Activated T-cell treated with anti-CD3 and anti-CD28 coated beads, Interleukin-2, amount 50 U/mL, for 24 hours (primary cell): ENCODE results near the gene RYR3.

Source experiments
- DNase-seq: peaks from one replicate; pipeline ENCODE4 v3.0.0-alpha.2; 2020
- H3K27ac Mint-ChIP-seq: 2 replicates; pipeline ENCODE4 v1.8.0; 2020; ENCODE audit warnings: mild to moderate bottlenecking, mixed read lengths
- H3K27me3 Mint-ChIP-seq: 2 replicates; pipeline ENCODE4 v1.8.0; 2020; ENCODE audit warnings: mixed read lengths
- H3K36me3 Mint-ChIP-seq: 2 replicates; pipeline ENCODE4 v1.8.0; 2020; ENCODE audit warnings: low read depth, mixed read lengths
- H3K4me1 Mint-ChIP-seq: 2 replicates; pipeline ENCODE4 v1.8.0; 2020; ENCODE audit warnings: low read depth, mixed read lengths
- H3K4me3 Mint-ChIP-seq: 2 replicates; pipeline ENCODE4 v1.8.0; 2020; ENCODE audit warnings: mild to moderate bottlenecking, moderate library complexity, mixed read lengths
- H3K9me3 Mint-ChIP-seq: 2 replicates; pipeline ENCODE4 v1.8.0; 2020; ENCODE audit warnings: mixed read lengths

The RYR3 gene

GRCh38 chr15:33679061-33679460 is 368.3 kb downstream of the RYR3 start:
- no peak overlapping the region for H3K4me3 Mint-ChIP-seq
- DNase-seq: no peak
- H3K4me1 Mint-ChIP-seq: no peaks in the 10 kb centered on the region
- H3K36me3 Mint-ChIP-seq: no peaks in the 10 kb centered on the region
- H3K27ac Mint-ChIP-seq: no peak overlapping the region
- H3K27me3 Mint-ChIP-seq: peaks cover 54% of the 10 kb centered on the region
- H3K9me3 Mint-ChIP-seq: no peaks in the 10 kb centered on the region

- H3K27me3 Mint-ChIP-seq: peaks cover 57% of the 10 kb centered on the region
- DNase-seq: no peak
- no peaks in the 10 kb centered on the region for H3K36me3 Mint-ChIP-seq
- H3K4me1 Mint-ChIP-seq: no peaks in the 10 kb centered on the region
- no peak overlapping the region for H3K4me3 Mint-ChIP-seq
- no peak overlapping the region for H3K27ac Mint-ChIP-seq
- no peaks in the 10 kb centered on the region for H3K9me3 Mint-ChIP-seq
Observed at GRCh38 chr15:33680336-33680735, 369.6 kb downstream of the RYR3 start.

- DNase-seq: no peak
- peaks cover 9% of the 10 kb centered on the region for H3K27me3 Mint-ChIP-seq
- H3K36me3 Mint-ChIP-seq: no peaks in the 10 kb centered on the region
- H3K27ac Mint-ChIP-seq: no peak overlapping the region
- H3K9me3 Mint-ChIP-seq: no peaks in the 10 kb centered on the region
- no peaks in the 10 kb centered on the region for H3K4me1 Mint-ChIP-seq
- no peak overlapping the region for H3K4me3 Mint-ChIP-seq
Observed at GRCh38 chr15:33693166-33693800, 382.5 kb downstream of the RYR3 start.

DNA sequence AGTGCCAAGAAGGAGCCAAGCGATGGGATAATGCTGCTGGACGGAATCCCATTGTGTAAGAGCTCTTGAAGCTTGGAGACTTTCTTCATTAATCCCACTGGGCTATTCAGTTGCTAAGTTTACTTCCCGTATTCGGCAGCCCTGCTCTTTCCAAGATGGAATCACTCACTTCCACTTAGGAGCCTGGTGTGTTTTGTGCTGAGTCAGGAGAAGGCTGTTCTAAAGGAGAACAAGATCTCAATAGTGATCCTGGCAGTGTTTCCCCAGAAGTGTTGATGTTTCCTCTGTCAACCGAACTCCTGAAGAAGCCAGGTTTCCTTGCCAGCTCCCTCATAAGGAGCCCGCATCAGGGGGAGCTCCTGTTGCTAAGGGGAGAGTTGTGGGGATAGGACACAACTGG is 387.4 kb downstream of the RYR3 start:
- H3K4me1 Mint-ChIP-seq: peaks cover 2% of the 10 kb centered on the region
- peaks cover 25% of the 10 kb centered on the region for H3K27me3 Mint-ChIP-seq
- H3K27ac Mint-ChIP-seq: no peak overlapping the region
- H3K36me3 Mint-ChIP-seq: no peaks in the 10 kb centered on the region
- no peak overlapping the region for H3K4me3 Mint-ChIP-seq
- no peak for DNase-seq
- no peaks in the 10 kb centered on the region for H3K9me3 Mint-ChIP-seq

- no peak for DNase-seq
- H3K27me3 Mint-ChIP-seq: peaks cover 25% of the 10 kb centered on the region
- H3K36me3 Mint-ChIP-seq: no peaks in the 10 kb centered on the region
- peaks cover 2% of the 10 kb centered on the region for H3K4me1 Mint-ChIP-seq
- H3K4me3 Mint-ChIP-seq: no peak overlapping the region
- H3K27ac Mint-ChIP-seq: no peak overlapping the region
- H3K9me3 Mint-ChIP-seq: no peaks in the 10 kb centered on the region
Observed at GRCh38 chr15:33699145-33699544, 388.4 kb downstream of the RYR3 start.

DNA sequence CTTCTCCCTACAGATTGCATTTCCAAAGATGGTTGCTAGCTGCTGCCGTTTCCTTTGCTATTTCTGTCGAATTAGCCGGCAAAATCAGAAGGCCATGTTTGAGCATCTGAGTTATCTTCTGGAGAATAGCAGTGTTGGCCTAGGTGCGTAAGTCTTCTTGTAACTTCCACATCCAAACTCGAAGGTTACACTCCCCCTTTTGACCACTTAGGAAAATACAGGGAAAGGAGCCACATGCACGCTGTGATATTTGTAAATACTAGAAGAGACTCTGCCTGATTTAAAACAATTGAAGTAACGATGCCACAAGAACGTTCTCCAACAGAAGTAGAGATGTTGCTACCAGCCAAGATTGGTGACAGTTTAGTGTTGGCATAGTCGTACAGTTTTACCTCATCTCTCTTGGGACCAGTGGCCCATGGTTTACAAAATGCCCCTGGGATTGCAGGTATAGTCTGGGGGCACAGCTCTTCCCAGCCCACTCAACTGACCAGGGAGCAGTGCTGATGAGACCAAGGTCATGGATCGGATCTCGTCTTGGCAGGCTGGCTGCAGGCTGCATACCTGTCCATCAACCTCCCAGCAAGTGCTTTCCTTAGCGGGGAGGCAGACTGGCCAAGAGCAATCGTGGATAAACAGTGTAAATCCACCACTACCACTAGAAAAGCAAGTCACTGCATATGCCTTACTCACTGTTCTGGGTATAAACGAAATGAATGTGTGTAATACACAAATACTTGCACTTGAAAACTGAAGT is 389.1 kb downstream of the RYR3 start:
- no peak for DNase-seq
- H3K4me1 Mint-ChIP-seq: peaks cover 2% of the 10 kb centered on the region

DNA sequence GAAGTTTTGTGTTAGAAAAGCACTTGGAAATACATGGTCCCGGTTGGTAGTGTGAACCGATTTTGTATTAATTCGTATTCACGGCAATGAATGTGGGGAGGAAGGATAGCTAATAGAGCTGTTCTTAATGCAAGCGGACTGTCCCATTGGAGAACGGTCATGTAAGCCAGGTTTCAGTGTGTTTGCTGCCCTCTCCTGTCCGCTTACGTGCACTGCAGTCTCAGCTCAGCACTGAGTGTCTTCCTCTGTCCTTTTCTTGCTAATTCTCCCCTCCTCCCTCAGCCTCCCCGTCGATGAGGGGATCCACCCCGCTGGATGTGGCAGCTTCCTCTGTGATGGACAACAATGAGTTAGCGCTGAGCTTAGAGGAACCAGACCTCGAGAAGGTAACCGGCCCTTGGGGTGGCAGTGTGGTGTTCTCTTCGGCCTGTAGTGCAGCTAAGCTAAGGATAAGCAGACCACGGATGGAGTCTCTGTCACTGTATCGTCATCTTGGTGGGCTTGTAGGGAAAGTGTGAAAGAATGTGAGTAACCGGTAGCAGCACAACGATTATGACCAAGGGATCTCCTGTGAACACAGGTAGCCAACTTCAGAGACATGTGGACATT is 390.0 kb downstream of the RYR3 start:
- Mint-ChIP-seq H3K27ac (no peak overlapping the region), H3K36me3 (no peaks in the 10 kb centered on the region), H3K4me1 (peaks cover 2% of the 10 kb centered on the region), H3K4me3 (no peak overlapping the region), H3K9me3 (no peaks in the 10 kb centered on the region), H3K27me3 (peaks cover 22% of the 10 kb centered on the region)
- DNase-seq: peak; percentile 78

More for the DNA sequence above, 389.1 kb downstream of the RYR3 start:
- Mint-ChIP-seq H3K36me3 (no peaks in the 10 kb centered on the region), H3K27me3 (peaks cover 25% of the 10 kb centered on the region), H3K4me3 (no peak overlapping the region), H3K27ac (no peak overlapping the region), H3K9me3 (no peaks in the 10 kb centered on the region)

- no peak for DNase-seq
- H3K4me3 Mint-ChIP-seq: no peak overlapping the region
- peaks cover 22% of the 10 kb centered on the region for H3K27me3 Mint-ChIP-seq
- H3K4me1 Mint-ChIP-seq: peaks cover 2% of the 10 kb centered on the region
- H3K36me3 Mint-ChIP-seq: no peaks in the 10 kb centered on the region
- H3K9me3 Mint-ChIP-seq: no peaks in the 10 kb centered on the region
- no peak overlapping the region for H3K27ac Mint-ChIP-seq
Observed at GRCh38 chr15:33701304-33701696, 390.5 kb downstream of the RYR3 start.

- Mint-ChIP-seq H3K27me3 (peaks cover 3% of the 10 kb centered on the region), H3K9me3 (peaks cover 5% of the 10 kb centered on the region), H3K4me3 (no peak overlapping the region), H3K4me1 (no peaks in the 10 kb centered on the region), H3K27ac (no peak overlapping the region), H3K36me3 (no peaks in the 10 kb centered on the region)
- DNase-seq: no peak
Observed at GRCh38 chr15:33706173-33706572, 395.4 kb downstream of the RYR3 start.

DNA sequence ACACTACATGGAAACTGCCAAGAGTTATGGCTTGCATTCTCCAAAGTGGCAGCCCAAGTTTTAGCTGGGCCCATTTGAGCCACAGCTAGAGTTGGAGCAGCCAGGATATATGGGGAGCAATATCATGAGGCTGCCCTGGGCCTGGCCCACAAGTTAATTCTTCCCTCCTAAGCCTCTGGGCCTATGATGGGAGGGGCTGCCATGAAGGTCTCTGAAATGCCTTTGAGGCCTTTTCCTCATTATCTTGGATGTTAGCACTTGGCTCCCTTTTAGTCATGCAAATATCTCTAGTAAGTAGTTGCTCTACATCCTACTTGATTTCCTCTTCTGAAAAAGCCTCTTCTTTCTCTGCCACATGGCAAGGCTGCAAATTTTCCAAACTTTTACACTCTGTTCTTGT is 400.0 kb downstream of the RYR3 start:
- H3K4me3 Mint-ChIP-seq: no peak overlapping the region
- H3K4me1 Mint-ChIP-seq: peaks cover 12% of the 10 kb centered on the region
- DNase-seq: no peak
- H3K27me3 Mint-ChIP-seq: no peaks in the 10 kb centered on the region
- H3K9me3 Mint-ChIP-seq: peaks cover 17% of the 10 kb centered on the region
- no peak overlapping the region for H3K27ac Mint-ChIP-seq
- no peaks in the 10 kb centered on the region for H3K36me3 Mint-ChIP-seq

- Mint-ChIP-seq H3K4me3 (no peak overlapping the region), H3K9me3 (peaks cover 19% of the 10 kb centered on the region), H3K36me3 (no peaks in the 10 kb centered on the region), H3K27me3 (peaks cover 9% of the 10 kb centered on the region), H3K4me1 (peaks cover 19% of the 10 kb centered on the region), H3K27ac (peak overlapping the region; percentile 68)
- DNase-seq: no peak
Observed at GRCh38 chr15:33716025-33716424, 405.3 kb downstream of the RYR3 start.

DNA sequence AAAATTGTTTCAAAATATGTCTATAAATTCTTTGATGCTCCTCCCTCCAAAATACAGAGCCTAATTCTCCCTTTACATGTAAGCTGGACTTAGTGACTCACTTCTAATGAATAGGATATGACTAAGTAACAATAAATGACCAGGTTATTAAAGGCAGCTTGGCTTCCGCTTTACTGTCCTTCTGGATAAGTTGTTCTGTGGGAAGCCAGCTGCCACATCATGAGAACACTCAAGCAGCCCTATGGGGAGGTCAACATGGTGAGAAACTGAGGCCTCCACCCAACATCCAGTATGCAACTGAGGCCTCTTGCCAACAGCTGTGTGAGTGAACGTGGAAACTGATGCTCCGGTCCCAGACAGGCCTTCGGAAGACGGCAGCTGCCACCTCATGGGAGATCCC is 410.2 kb downstream of the RYR3 start:
- Mint-ChIP-seq H3K27me3 (peaks cover 17% of the 10 kb centered on the region), H3K36me3 (no peaks in the 10 kb centered on the region), H3K27ac (no peak overlapping the region), H3K4me3 (no peak overlapping the region), H3K9me3 (peaks cover 5% of the 10 kb centered on the region), H3K4me1 (peaks cover 6% of the 10 kb centered on the region)
- DNase-seq: no peak

GRCh38 chr15:33722005-33722672 is 411.4 kb downstream of the RYR3 start:
- no peaks in the 10 kb centered on the region for H3K36me3 Mint-ChIP-seq
- H3K27me3 Mint-ChIP-seq: peaks cover 17% of the 10 kb centered on the region
- no peak for DNase-seq
- H3K27ac Mint-ChIP-seq: no peak overlapping the region
- no peak overlapping the region for H3K4me3 Mint-ChIP-seq
- H3K9me3 Mint-ChIP-seq: no peaks in the 10 kb centered on the region
- H3K4me1 Mint-ChIP-seq: peaks cover 1% of the 10 kb centered on the region

DNA sequence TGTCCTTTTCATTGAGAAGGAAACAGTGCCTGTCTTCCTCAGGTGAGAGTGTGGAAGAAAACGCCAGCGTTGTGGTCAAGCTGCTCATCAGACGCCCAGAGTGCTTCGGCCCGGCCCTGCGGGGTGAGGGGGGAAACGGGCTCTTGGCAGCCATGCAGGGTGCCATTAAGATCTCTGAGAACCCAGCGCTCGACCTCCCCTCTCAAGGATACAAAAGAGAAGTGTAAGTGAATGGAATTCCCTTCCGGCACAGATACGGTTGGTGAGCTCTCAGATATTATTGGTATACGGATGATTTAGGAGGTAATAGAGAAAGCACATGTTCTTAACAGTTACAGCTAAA is 411.9 kb downstream of the RYR3 start:
- Mint-ChIP-seq H3K27me3 (peaks cover 17% of the 10 kb centered on the region), H3K4me1 (peaks cover 1% of the 10 kb centered on the region), H3K36me3 (no peaks in the 10 kb centered on the region), H3K27ac (no peak overlapping the region), H3K4me3 (no peak overlapping the region), H3K9me3 (no peaks in the 10 kb centered on the region)
- DNase-seq: no peak
